Measurements from ENCODE around the gene TMEM47. TPM values are rescaled to one million over a fixed set of nuclear protein-coding genes. Genes with fewer than 3 reads are reported as not detected.

TMEM47 gene
- total RNA-seq, 1 donor from 2014 or later, result 9.4 TPM

DNA sequence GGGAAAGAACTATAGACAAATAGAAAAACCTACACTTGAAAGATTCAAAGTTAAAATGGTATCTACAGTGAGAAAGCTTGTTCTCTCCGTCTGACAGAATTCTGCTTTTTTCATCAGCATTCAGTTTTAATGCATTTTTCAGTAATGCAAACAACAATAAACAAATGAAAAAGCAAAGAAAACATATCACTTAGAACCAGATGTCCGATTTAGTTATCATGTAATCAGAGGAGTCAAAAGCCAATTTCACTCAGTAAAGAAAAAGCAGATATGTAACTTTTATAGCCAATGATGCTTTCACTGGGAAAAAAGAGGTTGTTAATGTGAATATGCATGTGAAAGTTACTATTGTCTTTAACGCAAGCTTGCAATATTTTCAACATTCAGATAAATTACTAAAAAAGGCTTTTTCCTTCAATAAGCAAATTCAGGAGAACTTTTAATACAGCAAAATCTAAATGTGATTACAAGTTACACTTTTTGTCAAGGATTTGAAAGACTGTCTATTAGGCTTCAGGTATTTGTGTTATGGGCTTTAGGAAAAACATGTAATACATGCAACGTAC lies 70.7 kb downstream of the TMEM47 start:
- ATAC-seq (no peak), DNase-seq (ENCODE audit: low spot score) (no peak)

DNA sequence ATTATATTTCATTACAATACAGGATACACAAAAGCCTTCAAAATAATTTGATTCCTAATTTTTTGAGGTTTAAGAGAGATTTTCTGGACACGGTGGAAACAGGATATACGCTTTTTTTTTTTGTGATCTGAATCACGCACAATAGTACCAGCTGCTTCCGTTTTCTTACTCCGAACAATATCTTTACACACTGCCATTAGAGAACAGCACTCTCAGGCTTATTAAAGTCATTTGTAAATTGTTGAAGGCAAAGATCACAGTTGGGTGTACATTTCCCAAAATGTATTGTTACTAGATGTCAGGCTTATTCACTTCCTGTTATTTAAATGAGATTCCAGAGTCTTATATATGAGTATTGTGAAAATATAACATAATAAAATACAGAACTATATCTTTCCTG lies 71.5 kb downstream of the TMEM47 start:
- no peak for ATAC-seq
- no peak for DNase-seq (ENCODE audit: low spot score)

GRCh38 chrX:34584781-34585180 lies 72.3 kb downstream of the TMEM47 start:
- no peak for ATAC-seq

GRCh38 chrX:34580069-34580468 lies 77.0 kb downstream of the TMEM47 start:
- ATAC-seq (no peak), DNase-seq (ENCODE audit: low spot score) (no peak)

More at GRCh38 chrX:34584781-34585180, 72.3 kb downstream of the TMEM47 start:
- no peak for DNase-seq (ENCODE audit: low spot score)

- DNase-seq (ENCODE audit: low spot score), result no peak
- no peak for ATAC-seq
Observed at GRCh38 chrX:34578237-34578636, 78.8 kb downstream of the TMEM47 start.
